ENCODE results near the gene CEP250. TPM values are rescaled to one million over a fixed set of nuclear protein-coding genes. Genes with fewer than 3 reads are reported as not detected.

CEP250 gene
- total and polyA plus RNA-seq, 2 experiments from 2014 or later, result 39.1 to 61.5 TPM

GRCh38 chr20:35561268-35561667 lies 105.9 kb downstream of the CEP250 start:
- TF ChIP-seq CTCF (IDR thresholded peaks at IDR 0.05; ENCODE audit: low read depth, low read length), result peak; percentile 26
- no peaks in the 10 kb centered on the region for H3K27me3 ChIP-seq
- peaks cover 10% of the 10 kb centered on the region for H3K36me3 ChIP-seq
- H3K9me3 ChIP-seq (ENCODE audit: low read depth), result no peaks in the 10 kb centered on the region
- no peak overlapping the region for H3K4me3 ChIP-seq
- no peaks in the 10 kb centered on the region for H3K4me1 ChIP-seq (ENCODE audit: low read depth)
- peak; percentile 40 to 74 for DNase-seq (ENCODE audit: low read depth in 1 of 2, low spot score in 1 of 2)
- H3K27ac ChIP-seq, result peak overlapping the region; percentile 58

- no peaks in the 10 kb centered on the region for H3K27me3 ChIP-seq
- H3K9me3 ChIP-seq (ENCODE audit: low read depth), result no peaks in the 10 kb centered on the region
- H3K4me3 ChIP-seq, result no peak overlapping the region
- peaks cover 8% of the 10 kb centered on the region for H3K36me3 ChIP-seq
- no peak for DNase-seq (ENCODE audit: low read depth in 1 of 2, low spot score in 1 of 2)
- no peak overlapping the region for H3K27ac ChIP-seq
- no peak for TF ChIP-seq CTCF (IDR thresholded peaks at IDR 0.05; ENCODE audit: low read depth, low read length)
- no peaks in the 10 kb centered on the region for H3K4me1 ChIP-seq (ENCODE audit: low read depth)
Measured at GRCh38 chr20:35561671-35562070, 106.3 kb downstream of the CEP250 start.

- peaks cover 6% of the 10 kb centered on the region for H3K36me3 ChIP-seq
- H3K9me3 ChIP-seq (ENCODE audit: low read depth), result no peaks in the 10 kb centered on the region
- no peak for TF ChIP-seq CTCF (IDR thresholded peaks at IDR 0.05; ENCODE audit: low read depth, low read length)
- H3K27me3 ChIP-seq, result no peaks in the 10 kb centered on the region
- H3K4me3 ChIP-seq, result no peak overlapping the region
- no peak for DNase-seq (ENCODE audit: low read depth in 1 of 2, low spot score in 1 of 2)
- no peaks in the 10 kb centered on the region for H3K4me1 ChIP-seq (ENCODE audit: low read depth)
- no peak overlapping the region for H3K27ac ChIP-seq
Measured at GRCh38 chr20:35562541-35563110, 107.2 kb downstream of the CEP250 start.

DNA sequence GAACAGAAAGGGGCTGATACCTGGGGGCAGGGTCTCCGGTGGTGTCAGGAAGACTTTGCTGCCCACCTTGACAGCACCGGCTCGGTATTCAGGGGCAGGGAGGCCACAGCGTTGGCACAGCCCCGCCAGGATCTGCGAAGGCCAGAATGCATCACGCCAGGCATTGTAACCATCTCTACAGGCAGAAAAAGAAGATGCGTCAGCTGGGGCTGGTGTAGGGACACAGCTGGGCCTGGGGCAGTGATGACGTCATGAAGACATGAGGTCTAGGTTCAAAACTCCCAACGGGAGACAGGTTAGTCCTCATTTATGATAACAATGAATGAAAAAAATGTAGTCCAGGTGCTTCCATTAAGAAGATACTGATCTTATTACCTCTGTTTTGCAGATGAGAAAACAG lies 108.4 kb downstream of the CEP250 start:
- Histone ChIP-seq H3K9me3 (ENCODE audit: low read depth) (no peaks in the 10 kb centered on the region), H3K27me3 (no peaks in the 10 kb centered on the region), H3K4me1 (ENCODE audit: low read depth) (no peaks in the 10 kb centered on the region), H3K36me3 (peaks cover 5% of the 10 kb centered on the region), H3K4me3 (no peak overlapping the region), H3K27ac (no peak overlapping the region)
- no peak for TF ChIP-seq CTCF (IDR thresholded peaks at IDR 0.05; ENCODE audit: low read depth, low read length)
- DNase-seq (ENCODE audit: low read depth in 1 of 2, low spot score in 1 of 2), result no peak

DNA sequence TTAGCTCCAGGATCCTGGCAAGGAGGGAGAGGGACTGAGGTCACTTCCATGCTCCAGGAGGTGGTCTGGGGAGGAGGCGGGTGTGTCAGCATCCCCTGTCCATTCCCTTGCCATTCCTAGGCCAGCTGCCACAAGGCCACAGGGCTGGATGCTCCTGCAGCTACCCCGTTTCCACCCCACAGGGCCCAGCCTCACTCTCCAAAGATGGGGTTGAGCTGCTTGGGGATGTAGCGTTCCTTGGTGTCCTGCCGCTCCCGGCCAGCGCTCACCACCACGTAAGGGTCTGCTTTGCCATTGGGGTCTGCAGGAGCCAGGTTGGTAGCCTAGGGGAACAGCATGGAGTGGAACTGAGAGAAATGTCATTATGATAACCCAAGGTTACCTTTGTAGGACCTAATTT lies 109.5 kb downstream of the CEP250 start:
- Histone ChIP-seq H3K36me3 (no peaks in the 10 kb centered on the region), H3K4me1 (ENCODE audit: low read depth) (no peaks in the 10 kb centered on the region), H3K27me3 (no peaks in the 10 kb centered on the region), H3K4me3 (no peak overlapping the region), H3K9me3 (ENCODE audit: low read depth) (no peaks in the 10 kb centered on the region), H3K27ac (no peak overlapping the region)
- TF ChIP-seq CTCF (IDR thresholded peaks at IDR 0.05; ENCODE audit: low read depth, low read length), result no peak
- no peak for DNase-seq (ENCODE audit: low read depth in 1 of 2, low spot score in 1 of 2)

Measured in cardiac muscle cell (in vitro differentiated cells and primary cell).